Measurements from ENCODE around the gene GAS7. TPM values are rescaled to one million over a fixed set of nuclear protein-coding genes. Genes with fewer than 3 reads are reported as not detected.

The GAS7 gene
- total and polyA plus RNA-seq, 9 of the 15 experiments (the other 6 are each of a cell fraction or from before 2014, with no cell fraction given): 0.11 to 0.33 TPM; not detected in 7

GRCh38 chr17:9906616-9907015, 291.8 kb downstream of the GAS7 start (continued):
- TF ChIP-seq, protein P1, sequence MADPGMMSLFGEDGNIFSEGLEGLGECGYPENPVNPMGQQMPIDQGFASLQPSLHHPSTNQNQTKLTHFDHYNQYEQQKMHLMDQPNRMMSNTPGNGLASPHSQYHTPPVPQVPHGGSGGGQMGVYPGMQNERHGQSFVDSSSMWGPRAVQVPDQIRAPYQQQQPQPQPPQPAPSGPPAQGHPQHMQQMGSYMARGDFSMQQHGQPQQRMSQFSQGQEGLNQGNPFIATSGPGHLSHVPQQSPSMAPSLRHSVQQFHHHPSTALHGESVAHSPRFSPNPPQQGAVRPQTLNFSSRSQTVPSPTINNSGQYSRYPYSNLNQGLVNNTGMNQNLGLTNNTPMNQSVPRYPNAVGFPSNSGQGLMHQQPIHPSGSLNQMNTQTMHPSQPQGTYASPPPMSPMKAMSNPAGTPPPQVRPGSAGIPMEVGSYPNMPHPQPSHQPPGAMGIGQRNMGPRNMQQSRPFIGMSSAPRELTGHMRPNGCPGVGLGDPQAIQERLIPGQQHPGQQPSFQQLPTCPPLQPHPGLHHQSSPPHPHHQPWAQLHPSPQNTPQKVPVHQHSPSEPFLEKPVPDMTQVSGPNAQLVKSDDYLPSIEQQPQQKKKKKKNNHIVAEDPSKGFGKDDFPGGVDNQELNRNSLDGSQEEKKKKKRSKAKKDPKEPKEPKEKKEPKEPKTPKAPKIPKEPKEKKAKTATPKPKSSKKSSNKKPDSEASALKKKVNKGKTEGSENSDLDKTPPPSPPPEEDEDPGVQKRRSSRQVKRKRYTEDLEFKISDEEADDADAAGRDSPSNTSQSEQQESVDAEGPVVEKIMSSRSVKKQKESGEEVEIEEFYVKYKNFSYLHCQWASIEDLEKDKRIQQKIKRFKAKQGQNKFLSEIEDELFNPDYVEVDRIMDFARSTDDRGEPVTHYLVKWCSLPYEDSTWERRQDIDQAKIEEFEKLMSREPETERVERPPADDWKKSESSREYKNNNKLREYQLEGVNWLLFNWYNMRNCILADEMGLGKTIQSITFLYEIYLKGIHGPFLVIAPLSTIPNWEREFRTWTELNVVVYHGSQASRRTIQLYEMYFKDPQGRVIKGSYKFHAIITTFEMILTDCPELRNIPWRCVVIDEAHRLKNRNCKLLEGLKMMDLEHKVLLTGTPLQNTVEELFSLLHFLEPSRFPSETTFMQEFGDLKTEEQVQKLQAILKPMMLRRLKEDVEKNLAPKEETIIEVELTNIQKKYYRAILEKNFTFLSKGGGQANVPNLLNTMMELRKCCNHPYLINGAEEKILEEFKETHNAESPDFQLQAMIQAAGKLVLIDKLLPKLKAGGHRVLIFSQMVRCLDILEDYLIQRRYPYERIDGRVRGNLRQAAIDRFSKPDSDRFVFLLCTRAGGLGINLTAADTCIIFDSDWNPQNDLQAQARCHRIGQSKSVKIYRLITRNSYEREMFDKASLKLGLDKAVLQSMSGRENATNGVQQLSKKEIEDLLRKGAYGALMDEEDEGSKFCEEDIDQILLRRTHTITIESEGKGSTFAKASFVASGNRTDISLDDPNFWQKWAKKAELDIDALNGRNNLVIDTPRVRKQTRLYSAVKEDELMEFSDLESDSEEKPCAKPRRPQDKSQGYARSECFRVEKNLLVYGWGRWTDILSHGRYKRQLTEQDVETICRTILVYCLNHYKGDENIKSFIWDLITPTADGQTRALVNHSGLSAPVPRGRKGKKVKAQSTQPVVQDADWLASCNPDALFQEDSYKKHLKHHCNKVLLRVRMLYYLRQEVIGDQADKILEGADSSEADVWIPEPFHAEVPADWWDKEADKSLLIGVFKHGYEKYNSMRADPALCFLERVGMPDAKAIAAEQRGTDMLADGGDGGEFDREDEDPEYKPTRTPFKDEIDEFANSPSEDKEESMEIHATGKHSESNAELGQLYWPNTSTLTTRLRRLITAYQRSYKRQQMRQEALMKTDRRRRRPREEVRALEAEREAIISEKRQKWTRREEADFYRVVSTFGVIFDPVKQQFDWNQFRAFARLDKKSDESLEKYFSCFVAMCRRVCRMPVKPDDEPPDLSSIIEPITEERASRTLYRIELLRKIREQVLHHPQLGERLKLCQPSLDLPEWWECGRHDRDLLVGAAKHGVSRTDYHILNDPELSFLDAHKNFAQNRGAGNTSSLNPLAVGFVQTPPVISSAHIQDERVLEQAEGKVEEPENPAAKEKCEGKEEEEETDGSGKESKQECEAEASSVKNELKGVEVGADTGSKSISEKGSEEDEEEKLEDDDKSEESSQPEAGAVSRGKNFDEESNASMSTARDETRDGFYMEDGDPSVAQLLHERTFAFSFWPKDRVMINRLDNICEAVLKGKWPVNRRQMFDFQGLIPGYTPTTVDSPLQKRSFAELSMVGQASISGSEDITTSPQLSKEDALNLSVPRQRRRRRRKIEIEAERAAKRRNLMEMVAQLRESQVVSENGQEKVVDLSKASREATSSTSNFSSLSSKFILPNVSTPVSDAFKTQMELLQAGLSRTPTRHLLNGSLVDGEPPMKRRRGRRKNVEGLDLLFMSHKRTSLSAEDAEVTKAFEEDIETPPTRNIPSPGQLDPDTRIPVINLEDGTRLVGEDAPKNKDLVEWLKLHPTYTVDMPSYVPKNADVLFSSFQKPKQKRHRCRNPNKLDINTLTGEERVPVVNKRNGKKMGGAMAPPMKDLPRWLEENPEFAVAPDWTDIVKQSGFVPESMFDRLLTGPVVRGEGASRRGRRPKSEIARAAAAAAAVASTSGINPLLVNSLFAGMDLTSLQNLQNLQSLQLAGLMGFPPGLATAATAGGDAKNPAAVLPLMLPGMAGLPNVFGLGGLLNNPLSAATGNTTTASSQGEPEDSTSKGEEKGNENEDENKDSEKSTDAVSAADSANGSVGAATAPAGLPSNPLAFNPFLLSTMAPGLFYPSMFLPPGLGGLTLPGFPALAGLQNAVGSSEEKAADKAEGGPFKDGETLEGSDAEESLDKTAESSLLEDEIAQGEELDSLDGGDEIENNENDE (IDR thresholded peaks at IDR 0.05; ENCODE audit: low read depth, low read length): no peak
- TF ChIP-seq ATF3 (IDR thresholded peaks at IDR 0.05) (no peak), ATF3 (CRISPR knock-in tag; conservative IDR thresholded peaks at IDR 0.05) (no peak), ZNF431 (CRISPR knock-in tag; IDR thresholded peaks at IDR 0.05) (no peak), FOXA3 (CRISPR knock-in tag; conservative IDR thresholded peaks at IDR 0.05 in 1 of 2, IDR thresholded peaks at IDR 0.05 in 1 of 2) (no peak), TBP (optimal IDR thresholded peaks at IDR 0.05; ENCODE audit: low read depth, low read length) (no peak), PTRF (tag; IDR thresholded peaks at IDR 0.05) (no peak)
- TF ChIP-seq, protein P2, sequence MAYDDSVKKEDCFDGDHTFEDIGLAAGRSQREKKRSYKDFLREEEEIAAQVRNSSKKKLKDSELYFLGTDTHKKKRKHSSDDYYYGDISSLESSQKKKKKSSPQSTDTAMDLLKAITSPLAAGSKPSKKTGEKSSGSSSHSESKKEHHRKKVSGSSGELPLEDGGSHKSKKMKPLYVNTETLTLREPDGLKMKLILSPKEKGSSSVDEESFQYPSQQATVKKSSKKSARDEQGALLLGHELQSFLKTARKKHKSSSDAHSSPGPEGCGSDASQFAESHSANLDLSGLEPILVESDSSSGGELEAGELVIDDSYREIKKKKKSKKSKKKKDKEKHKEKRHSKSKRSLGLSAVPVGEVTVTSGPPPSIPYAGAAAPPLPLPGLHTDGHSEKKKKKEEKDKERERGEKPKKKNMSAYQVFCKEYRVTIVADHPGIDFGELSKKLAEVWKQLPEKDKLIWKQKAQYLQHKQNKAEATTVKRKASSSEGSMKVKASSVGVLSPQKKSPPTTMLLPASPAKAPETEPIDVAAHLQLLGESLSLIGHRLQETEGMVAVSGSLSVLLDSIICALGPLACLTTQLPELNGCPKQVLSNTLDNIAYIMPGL (CRISPR knock-in tag; IDR thresholded peaks at IDR 0.05): no peak
